ENCODE data around the gene LCE1A.

The LCE1A gene

DNA sequence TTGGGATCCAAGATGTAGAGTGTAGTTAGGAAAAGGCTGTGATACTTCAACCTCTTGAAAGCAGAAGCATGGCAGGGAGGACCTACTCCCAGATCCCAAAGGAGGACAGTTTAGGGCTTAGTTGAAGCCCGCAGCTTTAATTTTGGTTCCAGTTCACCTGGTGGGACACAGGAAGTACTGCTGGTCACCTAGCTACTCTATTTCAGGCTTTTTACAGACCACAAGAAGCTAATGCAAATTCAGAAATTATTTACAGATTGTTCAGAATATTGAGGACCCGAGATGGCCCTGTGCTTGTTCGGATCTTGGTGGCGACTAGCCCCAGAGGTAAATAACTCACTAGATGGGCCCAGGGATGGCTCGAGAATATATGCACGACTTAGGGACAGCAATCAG is 44.5 kb downstream of the LCE1A start:
- no peak overlapping the region for H3K4me3 ChIP-seq (ENCODE audit: low read depth, low read length)
- no peaks in the 10 kb centered on the region for H3K36me3 ChIP-seq (ENCODE audit: control insufficient read depth, insufficient read depth, low read length)
- no peak for TF ChIP-seq CTCF (IDR thresholded peaks at IDR 0.05)
- no peaks in the 10 kb centered on the region for H3K79me2 ChIP-seq
- no peak overlapping the region for H2AFZ ChIP-seq
- no peaks in the 10 kb centered on the region for H3K27me3 ChIP-seq (ENCODE audit: control insufficient read depth, insufficient read depth, low read length)
- no peaks in the 10 kb centered on the region for H3K4me1 ChIP-seq
- H3K4me2 ChIP-seq (ENCODE audit: low read length): no peak overlapping the region
- no peaks in the 10 kb centered on the region for H3K9me3 ChIP-seq (ENCODE audit: control insufficient read depth, low read length)
- no peak overlapping the region for H3K9ac ChIP-seq
- no peak overlapping the region for H3K27ac ChIP-seq

DNA sequence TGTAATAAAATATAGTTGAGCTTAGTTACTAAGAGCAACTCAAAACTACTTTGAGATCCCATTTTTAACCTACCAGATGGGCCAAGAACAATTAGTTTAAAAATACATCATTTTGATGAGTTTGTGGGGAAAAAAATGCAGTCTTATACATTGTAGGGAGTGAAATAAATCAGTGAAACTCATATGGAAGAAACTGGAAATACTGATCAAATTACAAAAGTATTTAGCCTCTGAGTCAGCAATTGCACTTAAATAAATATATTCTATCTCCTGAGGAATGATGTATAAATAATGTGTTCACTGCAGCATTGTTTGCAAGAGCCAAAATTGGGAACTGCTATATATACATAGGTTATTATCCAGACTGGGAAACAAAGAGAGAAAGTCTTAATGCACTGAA is 46.2 kb downstream of the LCE1A start:
- no peak for TF ChIP-seq CTCF (IDR thresholded peaks at IDR 0.05)
- Histone ChIP-seq H3K9ac (no peak overlapping the region), H3K9me3 (ENCODE audit: control insufficient read depth, low read length) (no peaks in the 10 kb centered on the region), H2AFZ (no peak overlapping the region), H3K4me3 (ENCODE audit: low read depth, low read length) (no peak overlapping the region), H3K79me2 (no peaks in the 10 kb centered on the region), H3K27me3 (ENCODE audit: control insufficient read depth, insufficient read depth, low read length) (no peaks in the 10 kb centered on the region), H3K4me2 (ENCODE audit: low read length) (no peak overlapping the region), H3K27ac (no peak overlapping the region), H3K36me3 (ENCODE audit: control insufficient read depth, insufficient read depth, low read length) (no peaks in the 10 kb centered on the region), H3K4me1 (no peaks in the 10 kb centered on the region)

DNA sequence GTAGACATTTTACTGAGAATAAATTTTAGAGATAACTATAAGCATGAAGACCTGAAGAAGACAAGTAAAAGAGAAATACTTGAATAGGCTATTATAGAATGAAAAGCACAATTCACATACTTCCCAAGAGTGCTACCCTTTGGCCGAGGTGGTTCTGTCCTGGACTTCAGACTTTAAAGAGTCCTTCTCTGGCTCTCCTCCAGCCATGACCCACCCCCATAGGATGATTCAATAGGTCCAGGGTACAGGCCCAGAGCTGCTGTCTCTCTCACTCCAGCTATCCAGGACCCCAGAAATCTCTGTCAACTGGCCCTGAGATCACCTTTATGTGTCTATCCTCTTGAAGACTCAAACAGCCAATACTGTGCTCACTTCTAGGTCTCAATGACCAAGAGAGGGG is 49.6 kb downstream of the LCE1A start:
- H3K4me2 ChIP-seq (ENCODE audit: low read length): no peak overlapping the region
- H3K79me2 ChIP-seq: no peaks in the 10 kb centered on the region
- no peaks in the 10 kb centered on the region for H3K4me1 ChIP-seq
- no peak for TF ChIP-seq CTCF (IDR thresholded peaks at IDR 0.05)
- H3K27me3 ChIP-seq (ENCODE audit: control insufficient read depth, insufficient read depth, low read length): no peaks in the 10 kb centered on the region
- H3K4me3 ChIP-seq (ENCODE audit: low read depth, low read length): no peak overlapping the region
- H3K9ac ChIP-seq: no peak overlapping the region
- no peak overlapping the region for H3K27ac ChIP-seq
- H2AFZ ChIP-seq: no peak overlapping the region
- H3K36me3 ChIP-seq (ENCODE audit: control insufficient read depth, insufficient read depth, low read length): no peaks in the 10 kb centered on the region
- H3K9me3 ChIP-seq (ENCODE audit: control insufficient read depth, low read length): no peaks in the 10 kb centered on the region
